Breast epithelium (tissue), 3 donors: Measurements from ENCODE around the gene NCAPG2.

ENCODE experiments used
- POLR2A ChIP-seq: fragments of 450-650 bp; IDR thresholded peaks from one replicate; pipeline ENCODE4 v1.6.1; 2016; ENCODE audit warnings: antibody characterized with exemption, mild to moderate bottlenecking, moderate library complexity
- POLR2AphosphoS5 ChIP-seq, 3 donors: sonication (generic); formaldehyde crosslinking; IDR thresholded peaks; one replicate each; pipeline ENCODE4 v1.6.1; 2017; ENCODE audit warnings: antibody characterized with exemption in 3 of 3

GRCh38 chr7:158743219-158743618 lies 38.6 kb upstream of the NCAPG2 start:
- TF ChIP-seq POLR2A (no peak), POLR2AphosphoS5 (IDR thresholded peaks at IDR 0.05) (no peak)
